Endodermal cell (in vitro differentiated cells): ENCODE data around the gene NR1H4. TPM values are rescaled to one million over a fixed set of nuclear protein-coding genes. Genes with fewer than 3 reads are reported as not detected.

Source experiments
- DNase-seq: peaks from one replicate; pipeline ENCODE4 v3.0.0-alpha.2; 2017
- H3K27ac ChIP-seq: 2 replicates; pipeline ENCODE4 v1.5.1; 2013; ENCODE audit warnings: mild to moderate bottlenecking, low read depth, low read length, moderate library complexity
- H3K27me3 ChIP-seq: 2 replicates; pipeline ENCODE4 v1.6.1; 2013; ENCODE audit warnings: mild to moderate bottlenecking, low read length, moderate library complexity; ENCODE audit not compliant: insufficient read depth, control insufficient read depth, poor library complexity, severe bottlenecking
- H3K36me3 ChIP-seq: 2 replicates; pipeline ENCODE4 v1.7.0; 2013; ENCODE audit warnings: mild to moderate bottlenecking, low read length, moderate library complexity; ENCODE audit not compliant: control insufficient read depth, insufficient read depth
- H3K4me1 ChIP-seq: one replicate; pipeline ENCODE4 v1.7.0; 2013; ENCODE audit warnings: low read length; ENCODE audit not compliant: control insufficient read depth, insufficient read depth
- H3K4me3 ChIP-seq: 2 replicates; pipeline ENCODE4 v1.5.1; 2013; ENCODE audit warnings: mild to moderate bottlenecking, low read length, moderate library complexity
- H3K9ac ChIP-seq: 2 replicates; pipeline ENCODE4 v1.6.1; 2013; ENCODE audit warnings: mild to moderate bottlenecking, low read length, moderate library complexity; ENCODE audit not compliant: poor library complexity, severe bottlenecking; ENCODE audit errors: extremely low read depth
- H3K9me3 ChIP-seq: 2 replicates; pipeline ENCODE4 v1.6.1; 2013; ENCODE audit warnings: mild to moderate bottlenecking, low read length, moderate library complexity; ENCODE audit not compliant: control insufficient read depth
- H3K27ac Mint-ChIP-seq: 2 replicates; pipeline ENCODE4 v1.8.0; 2020; ENCODE audit warnings: mixed read lengths
- H3K27me3 Mint-ChIP-seq: 2 replicates; pipeline ENCODE4 v1.8.0; 2021; ENCODE audit warnings: mild to moderate bottlenecking, mixed read lengths; ENCODE audit not compliant: insufficient read depth
- H3K36me3 Mint-ChIP-seq: 2 replicates; pipeline ENCODE4 v1.8.0; 2020; ENCODE audit warnings: low read depth, mixed read lengths
- H3K4me1 Mint-ChIP-seq: 2 replicates; pipeline ENCODE4 v1.8.0; 2020; ENCODE audit warnings: mixed read lengths
- H3K4me3 Mint-ChIP-seq: 2 replicates; pipeline ENCODE4 v1.8.0; 2020; ENCODE audit warnings: mild to moderate bottlenecking, moderate library complexity, mixed read lengths
- H3K9me3 Mint-ChIP-seq: 2 replicates; pipeline ENCODE4 v1.8.0; 2020; ENCODE audit warnings: mild to moderate bottlenecking, mixed read lengths
- CTCF ChIP-seq: fragments of 200-600 bp; sonication (generic); conservative IDR thresholded peaks from 2 replicates; pipeline ENCODE4 v1.5.0; 2021; ENCODE audit warnings: antibody characterized with exemption, mild to moderate bottlenecking
- WGBS, 2 experiments: methylation state at CpG; one replicate each; pipeline versions ENCODE4 v1.1.5 to v1.1.7; 2013; ENCODE audit warnings: missing lambda C conversion rate in 2 of 2, mixed read lengths in 1 of 2; ENCODE audit not compliant: insufficient coverage in 1 of 2, insufficient read length in 1 of 2; 5-methylcytosine and 5-hydroxymethylcytosine counted together
- total RNA-seq, 2 donors: library from RNA; stranded (reverse); fragmentation: NEBNext Ultra II Directional in 1 of 2; extraction: Animal tissue kit (Norgen Biotek cat#: 25700) in 1 of 2; gene quantifications; 2 replicates in 1 of 2; 3 replicates in 1 of 2; pipeline ENCODE4 v1.2.1, GENCODE V29; 2021

Gene NR1H4
- total RNA-seq, 2 donors from 2014 or later, result not detected

DNA sequence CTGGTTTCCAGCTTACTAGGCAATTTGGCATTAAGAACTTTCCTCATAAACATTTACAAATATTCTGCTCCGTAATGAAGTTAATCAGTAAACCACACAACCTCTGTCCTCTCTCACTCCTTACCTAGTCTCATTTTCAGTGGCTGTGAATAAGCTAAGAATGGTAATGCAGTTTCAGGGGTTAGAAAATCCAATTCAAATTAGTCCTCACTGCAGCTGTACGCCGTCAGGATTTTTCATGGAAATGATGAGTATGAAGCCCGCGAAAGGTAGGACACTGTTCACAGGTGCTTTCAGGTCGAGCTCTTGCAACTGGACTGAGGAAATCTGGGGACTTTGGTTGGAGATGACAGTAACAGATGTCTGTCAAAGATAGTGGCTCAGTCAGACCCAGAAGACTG lies 29.6 kb downstream of the NR1H4 start:
- Histone ChIP-seq H3K27ac (no peak overlapping the region), H3K36me3 (no peaks in the 10 kb centered on the region), H3K4me3 (no peak overlapping the region), H3K9ac (no peak overlapping the region), H3K27me3 (no peaks in the 10 kb centered on the region), H3K4me1 (no peaks in the 10 kb centered on the region), H3K9me3 (peaks cover 10% of the 10 kb centered on the region)
- no peak overlapping the region for H3K4me3 Mint-ChIP-seq
- TF ChIP-seq CTCF, result no peak
- H3K36me3 Mint-ChIP-seq, result no peaks in the 10 kb centered on the region
- H3K27me3 Mint-ChIP-seq, result no peaks in the 10 kb centered on the region
- 89 to 100% methylated on average over 5 to 6 of the region's 6 CpGs for WGBS, 2 experiments
- H3K4me1 Mint-ChIP-seq, result peaks cover 1% of the 10 kb centered on the region
- peaks cover 4% of the 10 kb centered on the region for H3K9me3 Mint-ChIP-seq
- H3K27ac Mint-ChIP-seq, result no peak overlapping the region
- no peak for DNase-seq

- H3K27me3 ChIP-seq, result no peaks in the 10 kb centered on the region
- no peaks in the 10 kb centered on the region for H3K4me1 ChIP-seq
- H3K4me3 Mint-ChIP-seq, result no peak overlapping the region
- no peak for TF ChIP-seq CTCF
- H3K27ac ChIP-seq, result no peak overlapping the region
- H3K9me3 ChIP-seq, result peaks cover 10% of the 10 kb centered on the region
- H3K36me3 ChIP-seq, result no peaks in the 10 kb centered on the region
- H3K36me3 Mint-ChIP-seq, result no peaks in the 10 kb centered on the region
- no peak overlapping the region for H3K27ac Mint-ChIP-seq
- H3K27me3 Mint-ChIP-seq, result no peaks in the 10 kb centered on the region
- DNase-seq, result no peak
- WGBS, 2 experiments, result 95 to 100% methylated on average over 1 of the region's 1 CpG
- no peak overlapping the region for H3K9ac ChIP-seq
- H3K9me3 Mint-ChIP-seq, result peaks cover 4% of the 10 kb centered on the region
- no peaks in the 10 kb centered on the region for H3K4me1 Mint-ChIP-seq
- no peak overlapping the region for H3K4me3 ChIP-seq
These were observed 31.1 kb downstream of the NR1H4 start for GRCh38 chr12:100504804-100505203.

- no peaks in the 10 kb centered on the region for H3K27me3 Mint-ChIP-seq
- no peaks in the 10 kb centered on the region for H3K4me1 Mint-ChIP-seq
- Histone ChIP-seq H3K36me3 (no peaks in the 10 kb centered on the region), H3K4me1 (no peaks in the 10 kb centered on the region), H3K27ac (no peak overlapping the region), H3K9me3 (no peaks in the 10 kb centered on the region), H3K27me3 (no peaks in the 10 kb centered on the region), H3K4me3 (no peak overlapping the region), H3K9ac (no peak overlapping the region)
- H3K4me3 Mint-ChIP-seq, result no peak overlapping the region
- H3K9me3 Mint-ChIP-seq, result no peaks in the 10 kb centered on the region
- H3K27ac Mint-ChIP-seq, result no peak overlapping the region
- whole genome bisulfite sequencing, 2 experiments, result 93% methylated on average over 2 to 4 of the region's 4 CpGs
- no peak for TF ChIP-seq CTCF
- DNase-seq, result no peak
- no peaks in the 10 kb centered on the region for H3K36me3 Mint-ChIP-seq
These were observed 35.1 kb downstream of the NR1H4 start for GRCh38 chr12:100508751-100509150.
